Stimulated activated CD4-positive, alpha-beta T cell treated with anti-CD3 and anti-CD28 coated beads, Interleukin-2, amount 100 ng/mL, for 4 hours (primary cell): ENCODE measurements around the gene TMC6.
"Not testable (repeated sequence)": the region's sequence is repeated elsewhere in the genome, so short reads cannot be mapped to it uniquely, and the experiment has no call there.

ENCODE experiments used
- DNase-seq: peaks from one replicate; pipeline ENCODE4 v3.0.0-alpha.2; 2020; ENCODE audit warnings: low read depth

TMC6 gene

DNA sequence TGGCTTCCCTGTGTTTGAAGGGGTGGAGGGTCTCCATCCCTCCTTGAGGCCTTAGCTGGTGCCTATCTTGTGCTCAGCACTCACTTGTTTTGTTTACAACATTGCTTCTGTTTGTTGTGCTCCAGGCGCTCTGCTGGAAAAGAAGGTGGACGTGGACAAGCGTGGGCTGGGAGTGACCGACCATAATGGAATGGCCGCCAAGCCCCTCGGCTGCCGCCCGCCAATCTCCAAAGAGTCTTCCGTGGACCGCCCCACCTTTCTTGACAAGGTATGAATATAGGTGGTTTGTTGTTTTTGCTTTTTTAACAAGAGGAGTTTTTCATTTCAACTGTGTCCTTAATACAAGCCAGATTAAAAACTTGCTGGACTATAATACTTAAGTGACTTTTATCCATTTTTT lies 53.5 kb downstream of the TMC6 start:
- no peak for DNase-seq

DNA sequence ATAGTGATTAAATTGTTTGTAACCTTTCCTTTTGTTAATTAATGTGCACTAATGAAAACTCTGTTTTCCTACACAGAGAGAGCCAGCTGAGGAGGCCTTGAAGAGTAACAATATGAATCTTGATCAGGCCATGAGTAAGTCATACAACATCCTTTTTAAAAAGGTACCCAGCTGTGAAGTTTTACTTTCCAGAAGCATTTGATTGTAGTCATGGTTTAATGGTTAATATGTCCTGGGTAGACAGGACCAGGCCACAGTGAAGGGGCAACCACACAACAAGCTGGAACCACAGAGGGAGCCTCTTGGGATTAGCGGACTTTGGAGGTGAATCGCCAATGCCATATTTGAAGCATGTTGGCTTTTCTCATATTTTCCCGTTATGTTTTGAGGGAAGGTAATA lies 55.6 kb downstream of the TMC6 start:
- DNase-seq = no peak

GRCh38 chr17:78069695-78070094 lies 58.9 kb downstream of the TMC6 start:
- no peak for DNase-seq

- not testable (repeated sequence) for DNase-seq
These were observed 61.6 kb downstream of the TMC6 start for GRCh38 chr17:78066976-78067375.

DNA sequence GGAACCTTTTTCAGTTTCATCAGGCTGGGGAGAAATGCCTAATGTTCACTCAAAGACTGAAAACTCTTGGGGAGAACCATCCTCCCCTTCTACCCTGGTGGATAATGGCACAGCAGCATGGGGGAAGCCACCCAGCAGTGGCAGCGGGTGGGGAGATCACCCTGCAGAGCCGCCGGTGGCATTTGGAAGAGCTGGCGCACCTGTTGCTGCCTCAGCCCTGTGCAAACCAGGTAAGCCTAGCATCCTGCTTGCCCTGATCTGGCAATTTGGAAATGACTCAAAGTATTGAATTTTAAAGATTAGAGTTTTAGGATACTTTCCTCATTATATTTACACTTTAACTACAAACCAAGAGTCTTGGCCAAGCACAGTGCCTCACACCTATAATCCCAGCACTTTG lies 63.8 kb downstream of the TMC6 start:
- DNase-seq = no peak

DNA sequence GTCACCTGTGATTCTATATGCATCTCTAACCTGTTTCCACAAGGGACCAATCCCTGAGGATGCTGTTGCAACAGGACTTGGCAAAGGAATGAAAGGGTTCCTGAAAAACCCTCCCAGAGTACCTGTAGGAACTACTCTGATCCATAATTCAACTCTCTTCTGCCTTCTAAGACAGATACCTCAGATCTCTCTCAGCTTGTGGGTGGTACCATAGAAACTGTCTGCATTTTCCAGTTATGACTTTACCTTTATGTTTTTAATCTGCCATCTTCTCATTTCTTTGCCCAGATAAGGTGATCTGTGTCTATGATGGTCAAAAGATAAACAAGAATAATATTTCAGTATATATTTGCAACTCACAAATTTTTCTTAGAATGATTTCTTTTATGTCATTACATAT lies 65.1 kb downstream of the TMC6 start:
- no peak for DNase-seq

DNA sequence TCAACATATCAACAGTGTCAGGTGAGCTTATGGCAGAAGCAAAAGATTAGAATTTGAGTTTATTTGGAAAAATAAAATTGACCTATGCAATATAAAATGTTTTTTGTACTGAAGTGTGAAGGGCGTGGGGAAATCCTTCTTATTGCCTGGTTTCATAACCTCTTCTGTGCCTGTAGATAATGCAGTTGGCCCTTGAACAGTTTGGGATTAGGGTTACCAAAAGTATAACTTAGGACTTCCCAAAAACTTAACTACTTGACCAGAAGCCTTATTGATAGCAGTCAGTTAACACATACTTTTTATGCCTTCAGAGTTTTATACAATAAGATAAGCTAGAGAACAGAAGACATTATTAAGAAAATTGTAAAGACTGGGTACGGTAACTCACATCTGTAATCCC lies 66.0 kb downstream of the TMC6 start:
- no peak for DNase-seq
